DND-41 (cell line): ENCODE data around the gene BCCIP.

Source experiments
- EZH2 ChIP-seq: IDR thresholded peaks from 3 replicates; pipeline ENCODE4 v1.6.1; 2012; ENCODE audit warnings: borderline replicate concordance, low read depth, mild to moderate bottlenecking, moderate library complexity, low read length, inconsistent platforms; ENCODE audit not compliant: severe bottlenecking
- TF ChIP-seq, protein P1 (sequence below): IDR thresholded peaks from 2 replicates; pipeline ENCODE4 v1.5.1; 2012; ENCODE audit warnings: borderline replicate concordance, low read length, moderate library complexity, mild to moderate bottlenecking; ENCODE audit not compliant: poor library complexity, severe bottlenecking; ENCODE audit errors: extremely low read depth

GRCh38 chr10:125774581-125775191 lies 48.7 kb upstream of the BCCIP start:
- TF ChIP-seq, protein P1, sequence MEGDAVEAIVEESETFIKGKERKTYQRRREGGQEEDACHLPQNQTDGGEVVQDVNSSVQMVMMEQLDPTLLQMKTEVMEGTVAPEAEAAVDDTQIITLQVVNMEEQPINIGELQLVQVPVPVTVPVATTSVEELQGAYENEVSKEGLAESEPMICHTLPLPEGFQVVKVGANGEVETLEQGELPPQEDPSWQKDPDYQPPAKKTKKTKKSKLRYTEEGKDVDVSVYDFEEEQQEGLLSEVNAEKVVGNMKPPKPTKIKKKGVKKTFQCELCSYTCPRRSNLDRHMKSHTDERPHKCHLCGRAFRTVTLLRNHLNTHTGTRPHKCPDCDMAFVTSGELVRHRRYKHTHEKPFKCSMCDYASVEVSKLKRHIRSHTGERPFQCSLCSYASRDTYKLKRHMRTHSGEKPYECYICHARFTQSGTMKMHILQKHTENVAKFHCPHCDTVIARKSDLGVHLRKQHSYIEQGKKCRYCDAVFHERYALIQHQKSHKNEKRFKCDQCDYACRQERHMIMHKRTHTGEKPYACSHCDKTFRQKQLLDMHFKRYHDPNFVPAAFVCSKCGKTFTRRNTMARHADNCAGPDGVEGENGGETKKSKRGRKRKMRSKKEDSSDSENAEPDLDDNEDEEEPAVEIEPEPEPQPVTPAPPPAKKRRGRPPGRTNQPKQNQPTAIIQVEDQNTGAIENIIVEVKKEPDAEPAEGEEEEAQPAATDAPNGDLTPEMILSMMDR, result no peak
- TF ChIP-seq EZH2, result no peak
